Suppressor macrophage treated with lipopolysaccharide for 1 hour (primary cell): Measurements from ENCODE around the gene PLCH2.

Source experiments
- DNase-seq, 3 donors: peaks; one replicate each; pipeline ENCODE4 v3.0.0-alpha.2; 2020 to 2022

The PLCH2 gene

DNA sequence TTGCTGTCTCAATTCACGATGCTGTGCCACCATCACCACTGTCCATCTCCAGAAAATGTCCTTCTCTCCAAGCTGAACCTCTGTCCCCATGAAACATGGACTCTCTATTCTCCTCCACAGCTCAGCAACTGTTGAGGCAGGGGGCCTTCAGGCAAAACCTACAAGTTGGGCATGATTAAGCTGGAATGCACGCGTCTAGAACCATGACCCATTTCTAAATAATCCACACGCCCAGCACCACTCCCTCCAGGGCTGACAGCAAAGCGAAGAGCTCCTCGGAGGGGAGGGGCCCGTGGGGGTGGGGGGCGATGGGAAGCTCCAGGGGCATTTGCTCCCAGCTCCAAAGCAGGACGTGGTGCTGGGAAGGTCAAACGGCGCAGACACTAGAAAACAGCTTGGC is 57.3 kb downstream of the PLCH2 start:
- DNase-seq = no peak

DNA sequence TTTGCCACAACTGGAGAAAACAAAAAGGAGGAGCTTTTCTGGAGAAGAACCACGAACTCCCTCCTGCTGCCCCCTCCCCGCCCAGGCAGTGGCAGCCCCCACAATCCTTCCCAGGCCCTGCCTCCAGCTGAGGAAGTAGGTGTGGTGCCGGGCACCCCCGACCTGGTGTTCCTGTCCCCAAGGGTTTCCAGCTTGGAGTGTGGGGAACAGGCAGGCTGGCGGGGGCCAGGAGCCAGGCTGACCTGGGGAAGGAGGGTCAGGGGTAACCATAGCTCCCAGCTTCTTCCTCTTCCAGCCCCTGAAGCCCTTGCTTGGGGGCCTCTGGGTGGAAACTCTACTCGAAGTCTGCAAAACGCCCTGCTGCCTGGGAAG is 58.2 kb downstream of the PLCH2 start:
- DNase-seq = no peak

DNA sequence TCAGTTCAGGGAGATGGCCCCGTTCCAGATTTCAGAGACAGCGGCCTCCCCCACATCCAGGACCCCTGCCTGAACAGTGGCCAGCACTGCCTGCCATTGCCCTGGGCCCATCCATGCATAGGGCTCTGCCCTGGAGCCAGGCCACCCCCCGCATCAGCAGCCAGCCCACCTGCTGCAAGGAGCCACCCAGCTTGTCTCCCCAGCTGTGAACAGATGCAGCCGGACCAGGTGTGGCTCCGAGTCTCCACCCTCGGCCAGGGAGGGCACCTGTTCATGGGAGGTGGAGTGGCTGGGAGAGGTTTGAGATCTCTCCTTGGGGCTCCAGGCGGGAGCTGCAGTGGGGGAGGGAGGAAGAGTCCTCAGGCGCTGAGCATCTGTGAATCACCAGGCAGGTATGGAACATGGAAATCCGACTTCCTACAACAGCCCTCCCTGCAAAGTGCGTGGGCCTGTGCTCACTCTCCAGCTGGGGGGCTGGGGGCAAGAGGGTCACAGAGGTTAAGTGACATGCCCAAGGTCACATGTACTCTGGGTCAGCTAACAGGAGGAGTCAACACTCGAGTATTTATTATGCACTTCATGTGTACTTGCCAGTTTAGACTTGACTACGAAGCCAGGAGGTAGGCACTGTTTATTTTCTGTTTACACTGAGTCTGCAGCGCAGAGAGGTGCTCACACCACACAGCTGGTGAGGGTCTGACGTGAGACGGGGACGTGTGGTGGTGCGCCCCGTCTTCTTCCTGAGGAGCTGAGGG is 58.8 kb downstream of the PLCH2 start:
- DNase-seq = no peak

DNA sequence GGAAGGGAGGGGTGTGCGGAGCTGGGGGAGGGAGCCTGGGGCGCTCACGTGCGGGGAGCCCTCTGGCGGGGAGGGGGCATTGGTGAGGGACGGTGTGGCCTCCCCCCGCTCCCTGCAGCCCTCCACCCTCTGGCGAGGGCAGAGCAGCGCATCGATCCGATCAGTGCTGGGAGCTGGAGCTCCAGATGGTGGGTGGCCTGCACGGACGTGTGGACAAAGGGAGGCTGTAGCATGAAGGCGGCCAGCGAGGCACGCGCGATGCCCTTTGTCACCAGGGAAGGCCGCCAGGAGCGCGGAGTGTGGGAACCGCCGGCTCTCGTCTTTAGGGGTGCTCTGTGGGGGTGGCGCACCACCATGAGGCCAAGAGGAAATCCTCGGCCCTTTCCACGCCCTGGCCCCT is 59.4 kb downstream of the PLCH2 start:
- no peak for DNase-seq

DNA sequence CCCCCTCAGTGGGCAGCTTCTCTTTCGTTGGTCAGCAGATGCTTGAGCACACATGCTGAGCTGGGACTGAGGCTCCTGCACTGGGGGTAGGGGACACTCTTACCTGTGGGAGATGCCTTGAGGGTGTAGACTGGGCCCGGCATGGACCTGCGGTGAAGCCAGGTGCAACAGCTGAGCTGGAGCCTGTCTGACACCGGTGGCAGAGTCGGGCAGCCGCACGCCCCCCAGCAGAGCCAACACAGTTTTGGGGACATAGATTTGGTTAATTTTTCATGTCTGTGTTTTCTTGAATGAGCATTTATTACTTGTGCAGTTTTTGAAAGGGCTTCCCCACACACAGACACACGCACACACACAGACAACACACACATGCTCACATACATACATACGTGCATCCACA is 59.9 kb downstream of the PLCH2 start:
- no peak for DNase-seq

DNA sequence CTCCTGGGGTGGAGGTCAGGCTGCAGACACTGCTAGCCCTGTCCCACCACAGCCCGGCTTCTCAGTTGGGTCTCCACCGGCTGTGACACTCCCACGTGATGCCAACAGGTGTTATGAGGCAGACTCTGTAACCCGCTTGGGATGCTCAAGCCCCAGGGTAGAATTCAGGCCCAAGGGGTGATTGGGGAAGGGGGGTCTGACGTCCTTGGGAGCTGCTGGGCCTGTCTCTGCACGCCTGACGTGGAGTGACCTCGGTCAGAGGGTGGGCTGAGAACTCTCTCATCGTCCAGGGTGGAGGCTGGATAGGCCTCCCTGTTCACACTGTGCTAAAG is 61.7 kb downstream of the PLCH2 start:
- DNase-seq = no peak

DNA sequence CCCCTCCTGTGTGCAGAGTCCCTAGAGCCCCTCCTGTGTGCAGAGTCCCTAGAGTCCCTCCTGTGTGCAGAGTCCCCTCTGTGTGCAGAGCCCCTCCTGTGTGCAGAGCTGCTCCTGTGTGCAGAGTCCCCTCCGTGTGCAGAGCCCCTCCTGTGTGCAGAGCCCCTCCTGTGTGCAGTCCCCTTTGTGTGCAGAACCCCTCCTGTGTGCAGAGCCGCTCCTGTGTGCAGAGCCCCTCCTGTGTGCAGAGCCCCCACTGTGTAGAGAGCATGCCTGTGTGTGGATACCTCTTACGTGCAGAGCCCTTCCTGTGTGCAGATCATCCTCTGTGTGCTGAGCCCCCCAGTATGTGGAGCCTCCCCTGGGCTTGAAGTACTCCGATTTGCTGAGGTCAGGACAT is 62.3 kb downstream of the PLCH2 start:
- DNase-seq = no peak

DNA sequence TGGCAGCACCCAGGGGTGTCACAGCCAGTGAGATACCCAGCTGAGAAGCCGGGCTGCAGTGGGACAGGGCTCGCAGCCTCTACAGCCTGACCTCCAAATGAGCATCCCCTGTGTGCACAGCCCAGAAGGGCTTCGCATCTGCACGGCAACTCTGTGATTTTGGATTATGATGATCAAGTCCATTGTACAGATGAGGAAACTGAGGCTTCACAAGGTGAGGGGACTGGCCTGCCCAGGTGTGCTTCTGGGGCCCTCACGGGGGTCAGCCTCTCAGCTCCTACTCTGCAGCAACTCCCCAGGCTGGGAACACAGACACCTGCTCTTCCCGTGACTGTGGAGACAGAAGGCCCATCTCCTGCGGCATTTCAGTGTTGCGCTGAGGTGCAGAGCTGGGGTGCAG is 62.8 kb downstream of the PLCH2 start:
- DNase-seq = no peak

DNA sequence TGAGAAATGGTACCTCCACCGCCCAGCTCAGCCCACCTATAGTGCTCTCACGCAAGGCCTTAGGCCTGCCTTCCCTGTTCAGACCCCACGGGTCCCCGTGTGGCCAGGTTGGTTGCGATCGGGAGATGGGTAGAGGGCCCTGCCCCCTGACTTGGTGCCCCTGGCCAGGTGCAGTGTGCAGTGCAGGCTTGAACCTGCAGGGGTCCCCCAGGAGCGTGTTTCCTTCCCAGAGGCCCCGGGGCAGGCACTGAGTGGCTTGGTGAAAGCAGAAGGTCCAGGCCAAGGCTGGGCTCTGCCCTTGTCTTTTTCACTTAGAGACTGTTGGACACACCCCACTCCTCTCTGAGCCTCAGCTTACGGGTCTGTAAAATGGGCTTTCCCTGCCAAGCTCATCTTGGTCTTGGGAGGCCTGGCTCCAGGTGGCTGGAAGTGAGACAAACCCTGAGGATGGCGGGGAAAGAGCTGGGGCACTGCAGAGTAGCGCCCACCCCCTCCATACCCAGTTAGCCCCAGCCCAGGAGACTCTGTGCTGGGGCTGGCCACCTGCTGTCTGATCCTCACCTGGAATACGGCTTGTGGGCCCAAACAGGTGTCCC is 63.3 kb downstream of the PLCH2 start:
- peak; percentile 6 to 48 (median 18) for DNase-seq

DNA sequence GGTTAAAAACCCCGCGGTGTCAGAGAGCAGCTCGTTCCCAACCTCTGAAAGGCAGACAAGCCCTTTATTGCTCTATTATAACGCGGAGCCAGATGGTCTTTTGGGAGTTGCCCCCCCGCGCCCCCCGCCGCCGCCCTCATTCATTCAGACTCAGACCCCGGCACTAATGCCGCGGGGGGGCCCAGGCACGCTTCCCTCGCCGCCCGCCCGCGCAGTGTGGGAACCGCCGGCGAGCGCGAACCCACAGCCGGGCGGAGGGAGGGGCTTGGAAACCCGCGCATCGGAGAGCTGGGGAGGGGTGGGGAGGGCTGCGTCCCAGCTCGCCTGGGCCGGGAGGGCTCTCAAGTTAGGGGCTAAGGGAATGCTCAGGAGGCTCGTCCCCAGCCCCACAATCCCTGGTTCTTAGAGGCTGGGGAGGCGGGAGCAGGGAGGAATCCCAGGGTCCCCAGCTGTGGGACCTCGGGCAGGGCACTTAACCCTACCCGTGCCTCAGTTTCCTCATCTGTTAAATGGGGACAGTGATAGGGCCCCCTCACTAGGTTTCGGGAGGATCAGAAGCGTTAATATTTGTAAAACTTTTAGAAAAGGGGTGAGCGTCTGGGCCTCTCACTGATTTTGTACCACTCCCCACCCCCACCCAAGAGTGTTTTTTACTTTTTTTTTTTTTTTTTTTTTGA is 64.9 kb downstream of the PLCH2 start:
- DNase-seq = no peak

DNA sequence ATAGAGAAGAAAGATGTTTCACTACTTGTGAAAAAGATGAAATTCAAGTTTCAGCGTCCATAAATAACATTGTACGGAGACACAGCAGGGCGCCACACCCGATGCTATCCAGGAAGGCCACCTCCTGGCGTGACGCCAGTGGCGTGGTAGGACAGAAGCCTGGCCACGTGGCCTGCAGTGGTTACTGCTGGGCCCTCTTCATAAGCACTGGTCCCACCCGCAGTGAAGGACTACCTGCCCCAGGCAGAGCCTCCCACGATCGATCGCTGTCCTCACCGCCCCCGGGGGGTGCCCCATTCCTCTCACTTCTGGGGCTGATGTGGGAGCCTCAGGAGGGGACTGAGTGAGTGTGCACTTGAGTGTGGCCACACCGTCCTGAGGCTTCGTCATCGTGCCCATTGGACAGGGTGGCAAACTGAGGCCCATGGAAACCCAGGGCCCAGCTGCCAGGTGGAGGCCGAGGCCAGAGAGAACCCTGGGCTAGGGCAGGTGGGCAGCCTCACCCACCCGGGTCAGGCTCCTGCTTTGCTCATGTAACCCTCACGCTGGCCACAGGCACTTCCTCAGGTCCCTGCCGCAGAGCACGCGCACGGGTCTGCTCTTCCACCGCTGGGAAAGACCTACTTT is 65.6 kb downstream of the PLCH2 start:
- DNase-seq = no peak

DNA sequence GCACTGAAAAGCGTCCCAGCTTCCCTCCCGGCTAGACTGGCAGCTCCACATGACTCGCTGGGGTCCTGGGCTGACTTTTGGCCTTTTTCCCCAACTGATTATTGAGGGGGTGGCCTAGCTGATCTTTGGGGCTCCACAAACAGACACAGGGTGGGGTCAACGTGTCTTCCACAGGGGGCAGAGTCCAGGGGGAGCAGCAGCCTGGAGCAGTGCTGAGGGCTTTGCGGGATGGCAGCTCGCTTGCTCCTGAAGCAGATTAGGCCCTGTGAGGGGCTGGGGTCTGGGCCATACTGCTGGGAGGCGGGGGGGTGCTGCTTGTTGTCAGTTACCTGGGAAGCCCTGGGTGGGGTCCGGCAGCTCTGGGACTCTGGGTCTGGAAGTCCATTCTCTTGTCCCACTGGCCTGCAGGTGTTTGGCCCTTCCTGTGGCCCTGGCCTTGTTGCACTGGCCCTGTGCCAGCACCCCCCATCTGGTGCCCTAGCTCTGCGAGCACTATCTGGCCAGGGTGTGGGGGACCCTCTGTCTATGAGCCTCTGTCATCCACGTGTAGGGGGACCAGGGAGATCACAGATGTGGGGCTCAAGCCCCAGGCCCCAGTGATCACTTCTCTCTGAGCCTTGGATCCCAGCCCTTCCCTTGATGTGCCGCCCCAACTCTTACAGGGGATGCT is 66.3 kb downstream of the PLCH2 start:
- no peak for DNase-seq

DNA sequence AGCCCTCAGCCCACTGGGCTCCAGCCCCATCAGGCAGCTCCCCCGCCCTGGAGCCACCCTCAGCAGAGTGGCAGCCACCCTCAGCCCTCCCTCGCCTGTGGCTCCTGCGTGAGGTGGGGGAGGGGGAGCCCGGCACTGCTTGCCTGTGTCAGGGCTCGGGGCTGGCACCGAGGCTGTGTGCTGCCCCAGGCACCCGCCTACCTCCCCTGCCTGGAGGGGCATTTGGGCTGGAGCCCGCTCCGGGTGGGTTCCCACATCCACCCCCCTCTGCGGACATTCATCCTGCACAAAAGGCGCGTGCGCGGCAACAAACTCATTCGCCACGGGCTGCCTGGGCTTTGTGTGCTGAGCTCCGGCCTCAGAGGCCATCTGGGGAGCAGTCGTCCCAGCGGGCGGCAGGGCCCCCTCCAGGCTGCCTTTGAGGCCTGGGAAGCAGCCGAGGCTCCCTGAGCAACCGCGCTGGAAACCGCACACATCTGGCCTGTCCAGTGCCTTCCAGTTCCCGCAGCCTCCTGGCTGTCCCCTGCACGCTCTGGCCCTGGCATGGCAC is 67.5 kb downstream of the PLCH2 start:
- no peak for DNase-seq

DNA sequence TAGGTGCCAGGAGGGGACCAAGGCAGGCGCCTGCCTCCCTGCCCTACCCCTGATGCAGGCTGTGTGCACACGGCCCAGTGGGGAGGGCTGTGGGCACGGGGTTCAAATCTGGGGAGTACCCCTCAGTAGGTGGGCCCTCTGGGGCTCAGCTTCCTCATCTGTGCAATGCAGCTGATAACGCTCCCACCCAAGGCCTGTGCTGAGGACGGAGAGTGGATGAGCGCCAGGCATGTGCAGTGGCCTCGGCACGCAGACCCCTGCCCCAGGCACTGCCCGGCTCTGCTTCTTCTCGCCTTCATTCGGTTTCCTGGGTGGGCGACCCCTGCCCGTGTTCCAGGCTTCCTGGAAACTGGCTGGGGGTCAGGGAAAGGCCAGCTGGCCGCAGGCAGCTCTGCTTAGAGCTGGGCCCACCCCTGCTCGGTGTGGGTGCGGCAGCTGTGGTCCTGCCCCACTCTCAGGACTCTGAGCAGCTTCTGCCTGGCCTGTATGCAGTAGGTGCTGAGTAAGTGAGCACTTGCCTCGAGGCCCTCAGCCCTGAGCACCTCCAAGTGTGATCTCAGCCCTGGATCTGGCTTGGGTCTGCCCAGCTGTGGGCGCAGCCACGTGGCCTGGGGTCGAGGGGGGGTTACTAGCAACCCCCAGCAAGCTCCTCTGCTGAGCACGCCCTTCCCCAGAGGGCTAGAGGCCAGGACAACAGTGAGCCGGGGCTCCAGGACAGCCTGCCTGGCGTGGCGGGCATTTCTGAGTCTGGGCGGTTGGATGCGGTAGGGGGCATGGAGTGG is 68.2 kb downstream of the PLCH2 start:
- DNase-seq = no peak

DNA sequence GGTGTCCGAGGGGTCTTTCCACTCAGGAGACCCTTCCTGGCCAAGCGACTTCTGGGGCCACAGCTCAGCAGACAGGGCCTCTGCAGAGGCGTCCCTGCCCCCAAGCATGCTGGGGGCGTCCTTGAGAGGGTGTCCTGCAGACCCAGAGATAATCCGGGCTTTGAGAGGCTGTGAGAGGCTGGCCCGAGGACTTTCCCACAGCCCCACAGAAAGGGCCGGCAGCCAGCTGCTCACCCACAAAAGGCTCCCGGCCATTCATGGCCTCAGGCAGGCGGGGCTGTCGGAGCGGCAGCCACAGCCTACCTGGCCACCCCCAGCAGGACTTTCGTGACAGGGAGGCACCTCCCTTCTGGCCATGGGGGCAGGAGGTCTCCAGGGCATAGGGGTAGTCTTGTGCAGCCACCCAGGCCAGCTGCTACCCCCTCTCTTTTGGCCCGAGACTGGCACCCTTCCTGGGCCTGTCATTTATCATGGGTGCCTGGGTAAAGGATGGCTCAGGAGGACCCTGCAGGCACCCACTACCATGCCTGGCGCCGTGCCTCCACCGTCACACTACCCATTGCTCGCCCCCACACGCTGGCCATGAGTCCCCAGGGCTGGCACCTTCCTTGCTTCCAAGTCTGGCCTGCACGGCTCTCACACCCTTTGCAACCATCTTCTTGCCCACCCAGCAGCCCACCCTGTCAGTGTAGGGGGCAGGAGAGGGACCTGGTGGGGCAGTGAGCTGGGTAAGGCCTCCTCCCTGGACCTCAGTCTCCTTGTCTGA is 69.0 kb downstream of the PLCH2 start:
- DNase-seq = no peak

DNA sequence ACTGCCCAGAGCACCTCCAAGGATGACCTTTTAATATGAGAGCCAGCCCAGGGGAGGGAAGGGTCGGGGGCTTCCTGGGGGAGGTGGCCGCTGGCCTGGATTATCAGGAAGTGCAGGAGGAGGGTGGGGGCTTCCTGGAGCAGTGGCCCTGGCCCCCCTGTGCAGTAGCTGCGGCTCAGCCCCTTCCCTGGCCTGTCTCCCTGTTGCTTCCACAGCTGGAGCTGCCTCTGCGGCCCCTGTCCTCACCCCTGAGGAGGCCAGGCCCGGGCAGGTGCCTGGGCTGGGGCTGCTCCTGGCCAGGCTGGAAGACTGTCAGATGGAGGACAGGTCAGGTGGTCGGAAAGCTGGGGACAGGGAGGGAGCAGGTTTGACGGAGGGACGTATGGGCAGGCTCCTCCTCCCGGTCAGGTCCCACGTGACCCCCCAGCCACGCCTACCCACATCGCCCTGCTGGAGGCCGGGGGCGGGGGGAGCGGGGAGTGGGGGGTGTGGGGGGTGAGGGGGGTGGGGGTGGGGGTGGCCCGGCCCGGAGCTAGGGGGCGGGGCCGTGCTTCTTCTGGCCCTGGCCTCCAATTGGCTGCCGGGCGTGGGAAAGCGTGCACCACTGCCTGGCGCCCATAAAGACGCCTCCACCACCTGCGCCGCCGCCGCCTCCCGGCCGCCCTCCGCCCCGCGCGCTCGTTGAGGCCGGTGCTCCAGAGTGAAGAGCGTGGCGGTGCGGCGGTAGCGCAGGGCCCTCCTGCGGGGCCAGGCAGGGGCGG is 69.8 kb downstream of the PLCH2 start:
- DNase-seq = peak; percentile 74 to 94 (median 88)

DNA sequence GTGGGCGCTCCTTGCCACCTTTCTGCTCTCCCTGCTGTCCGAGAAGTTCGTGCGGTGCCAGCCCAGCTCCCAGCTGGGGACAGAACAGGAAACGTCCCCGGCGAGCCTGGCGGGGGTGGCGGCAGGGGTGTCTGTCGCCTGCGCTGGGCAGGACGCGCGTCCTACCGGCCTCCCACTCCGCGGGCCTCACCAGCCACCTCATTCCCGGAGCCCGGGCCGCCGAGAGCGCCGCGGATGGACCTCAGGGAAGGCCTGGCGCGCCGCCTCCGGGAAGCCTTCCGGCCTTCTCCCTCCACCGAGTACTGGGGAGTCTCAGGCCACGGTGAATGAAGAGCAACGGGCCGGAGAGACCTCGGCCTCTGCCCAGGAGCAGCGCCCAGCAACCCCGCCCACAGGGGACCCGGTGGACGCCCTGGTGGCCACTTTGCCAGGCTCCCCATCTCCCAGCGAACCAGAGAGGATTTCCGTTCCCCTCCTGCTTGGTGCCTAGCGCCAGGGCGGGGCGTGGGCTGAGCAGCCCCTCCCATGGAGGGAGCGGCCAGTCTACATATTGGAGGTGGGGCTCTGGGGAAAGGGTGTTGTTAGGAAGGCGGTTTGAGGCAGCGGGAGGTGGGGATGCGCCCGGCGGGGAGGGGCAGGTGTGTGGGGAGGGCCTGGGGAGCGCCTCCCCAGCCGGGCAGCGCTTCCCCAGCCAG is 70.6 kb downstream of the PLCH2 start:
- DNase-seq = peak; percentile 86 to 94 (median 91)

DNA sequence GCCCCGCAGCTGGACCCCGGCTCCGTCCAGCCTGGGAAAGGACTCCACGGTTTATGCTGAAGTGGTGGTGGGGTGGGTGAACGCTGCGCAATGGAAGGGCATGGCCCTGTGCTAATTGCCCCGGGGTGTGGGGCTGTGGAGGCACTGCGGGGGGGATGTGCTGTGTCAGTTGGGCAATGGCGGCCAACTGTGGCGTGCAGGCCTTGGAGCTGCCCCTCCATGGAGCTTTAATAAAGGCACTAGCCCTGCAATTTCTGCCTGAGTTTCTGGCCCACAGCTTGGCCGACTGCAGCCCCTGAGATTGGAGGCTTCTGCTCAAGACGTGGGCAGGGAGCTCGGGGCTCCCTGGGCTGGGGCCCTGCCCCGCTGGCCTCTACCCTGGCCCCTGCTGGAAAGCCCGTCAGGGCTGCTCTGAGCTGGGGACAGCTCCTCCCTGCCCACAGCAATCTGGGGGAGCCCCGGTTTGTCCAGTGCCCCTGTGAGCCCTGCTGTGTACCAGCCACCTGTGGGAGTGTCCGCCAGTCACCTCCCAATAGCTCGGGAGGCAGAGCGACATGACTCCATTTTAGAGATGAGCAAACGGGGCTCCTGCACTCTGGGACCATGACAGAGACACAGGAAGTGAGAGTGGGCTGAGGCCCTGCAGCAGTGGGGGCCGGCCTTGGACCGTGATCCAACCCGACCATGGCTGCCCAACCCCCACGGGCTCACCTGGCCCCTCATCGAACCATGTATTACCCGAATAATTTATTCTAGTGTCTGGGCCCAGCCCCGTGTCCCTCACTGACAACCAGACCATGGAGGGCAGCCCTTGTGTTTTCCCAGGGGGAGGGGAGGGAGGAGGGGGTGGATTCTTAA is 71.3 kb downstream of the PLCH2 start:
- peak; percentile 63 to 73 (median 65) for DNase-seq

DNA sequence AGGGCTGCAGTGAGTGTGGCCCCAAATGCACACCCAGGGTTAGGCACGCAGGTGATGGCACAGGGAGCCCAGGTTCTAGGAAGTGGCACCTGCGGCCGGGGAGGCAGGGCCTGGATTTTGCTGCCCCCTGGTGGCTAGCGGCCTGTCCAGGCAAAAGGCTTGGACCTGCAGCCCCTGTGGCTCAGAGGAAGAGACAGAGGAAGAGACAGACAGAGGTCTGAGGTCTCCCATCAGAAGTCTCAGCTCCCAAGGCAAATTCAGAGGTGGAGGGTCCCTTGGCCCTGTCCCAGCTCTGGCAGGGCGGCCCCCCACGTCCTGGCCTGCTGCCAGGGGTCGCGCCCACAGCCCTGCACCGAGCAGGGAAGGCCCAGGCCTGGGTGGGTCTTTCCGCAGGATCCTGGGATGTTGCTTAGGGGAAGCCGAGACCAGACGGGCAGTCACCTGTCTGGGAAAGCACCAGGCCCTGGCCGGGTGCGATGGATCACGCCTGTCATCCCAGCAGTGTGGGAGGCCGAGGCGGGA is 72.0 kb downstream of the PLCH2 start:
- DNase-seq = peak; percentile 74 to 89 (median 79)
